Measurements from ENCODE around the gene ARSH.

The ARSH gene

GRCh38 chrX:3052860-3053259 lies 46.5 kb downstream of the ARSH start:
- TF ChIP-seq CTCF (IDR thresholded peaks at IDR 0.05; ENCODE audit: insufficient read depth, low read length) (no peak), POLR2AphosphoS5 (IDR thresholded peaks at IDR 0.05; ENCODE audit: low read depth) (no peak), SPI1 (IDR thresholded peaks at IDR 0.05; ENCODE audit: borderline replicate concordance, low read depth) (no peak), REST (IDR thresholded peaks at IDR 0.05; ENCODE audit: insufficient replicate concordance, low read depth) (no peak), GABPA (IDR thresholded peaks at IDR 0.05; ENCODE audit: low read depth) (no peak)
- Histone ChIP-seq H3K27ac (replicated peaks) (no peak overlapping the region), H3K27me3 (ENCODE audit: insufficient read depth, poor library complexity, severe bottlenecking) (no peaks in the 10 kb centered on the region), H3K4me3 (replicated peaks; ENCODE audit: insufficient read depth, low read length) (no peak overlapping the region)
- no peak for DNase-seq (ENCODE audit: low read depth in 1 of 2, low spot score in 1 of 2)

GRCh38 chrX:3066555-3066954 lies 60.2 kb downstream of the ARSH start:
- TF ChIP-seq POLR2AphosphoS5 (IDR thresholded peaks at IDR 0.05; ENCODE audit: low read depth) = no peak
- TF ChIP-seq REST (IDR thresholded peaks at IDR 0.05; ENCODE audit: insufficient replicate concordance, low read depth) = no peak
- no peak for TF ChIP-seq SPI1 (IDR thresholded peaks at IDR 0.05; ENCODE audit: borderline replicate concordance, low read depth)
- TF ChIP-seq CTCF (IDR thresholded peaks at IDR 0.05; ENCODE audit: insufficient read depth, low read length) = no peak
- TF ChIP-seq GABPA (IDR thresholded peaks at IDR 0.05; ENCODE audit: low read depth) = no peak

DNA sequence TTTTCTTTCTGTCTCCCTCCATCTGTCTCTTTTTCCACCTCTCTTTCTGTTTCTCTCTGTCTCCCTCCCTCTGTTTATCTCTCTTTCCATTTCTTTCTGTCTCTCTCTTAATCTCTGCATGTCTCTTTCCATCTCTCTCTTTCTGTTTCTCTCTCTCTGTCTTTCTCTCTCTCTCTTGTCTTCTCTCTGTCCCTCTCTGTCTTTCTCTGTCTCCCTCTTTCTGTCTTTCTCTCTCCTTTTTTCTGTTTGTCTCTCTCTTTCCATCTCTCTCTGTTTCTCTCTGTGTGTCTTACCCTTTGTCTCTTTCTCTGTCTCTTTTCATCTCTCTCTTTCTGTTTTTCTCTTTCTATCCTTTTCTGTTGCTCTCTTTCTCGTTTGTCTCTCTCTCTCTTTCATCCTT lies 69.6 kb downstream of the ARSH start:
- TF ChIP-seq CTCF (IDR thresholded peaks at IDR 0.05; ENCODE audit: insufficient read depth, low read length) (no peak), GABPA (IDR thresholded peaks at IDR 0.05; ENCODE audit: low read depth) (no peak), POLR2AphosphoS5 (IDR thresholded peaks at IDR 0.05; ENCODE audit: low read depth) (no peak), REST (IDR thresholded peaks at IDR 0.05; ENCODE audit: insufficient replicate concordance, low read depth) (no peak), SPI1 (IDR thresholded peaks at IDR 0.05; ENCODE audit: borderline replicate concordance, low read depth) (no peak)
- H3K27me3 ChIP-seq (ENCODE audit: insufficient read depth, poor library complexity, severe bottlenecking) = no peaks in the 10 kb centered on the region
- DNase-seq (ENCODE audit: low read depth in 1 of 2, low spot score in 1 of 2) = no peak
- no peak overlapping the region for H3K4me3 ChIP-seq (replicated peaks; ENCODE audit: insufficient read depth, low read length)
- no peak overlapping the region for H3K27ac ChIP-seq (replicated peaks)

More at GRCh38 chrX:3066555-3066954, 60.2 kb downstream of the ARSH start:
- no peak overlapping the region for H3K27ac ChIP-seq (replicated peaks)
- no peaks in the 10 kb centered on the region for H3K27me3 ChIP-seq (ENCODE audit: insufficient read depth, poor library complexity, severe bottlenecking)
- H3K4me3 ChIP-seq (replicated peaks; ENCODE audit: insufficient read depth, low read length) = no peak overlapping the region
- peak in 1 of 2 experiments; percentile 14 for DNase-seq (ENCODE audit: low read depth in 1 of 2, low spot score in 1 of 2)
